HepG2 (cell line): ENCODE results near the gene CBY1. TPM values are rescaled to one million over a fixed set of nuclear protein-coding genes. Genes with fewer than 3 reads are reported as not detected.

Experiments
- ATF1 ChIP-seq: IDR thresholded peaks from 2 replicates; pipeline ENCODE4 v1.6.1; 2016; ENCODE audit warnings: mild to moderate bottlenecking, control low read depth
- BRF2 ChIP-seq: sonication (generic); formaldehyde crosslinking; IDR thresholded peaks from 2 replicates; pipeline ENCODE4 v1.8.1; 2022; ENCODE audit warnings: mild to moderate bottlenecking, missing genetic modification reagents
- CAMTA2 ChIP-seq: sonication (generic); formaldehyde crosslinking; IDR thresholded peaks from 2 replicates; pipeline ENCODE4 v1.4.0; 2020; ENCODE audit warnings: mild to moderate bottlenecking, missing genetic modification reagents, borderline replicate concordance
- ESRRA ChIP-seq: sonication (generic); formaldehyde crosslinking; IDR thresholded peaks from 2 replicates; pipeline ENCODE4 v1.5.1; 2020; ENCODE audit warnings: mild to moderate bottlenecking, low read depth, missing genetic modification reagents
- HCFC1 ChIP-seq: fragments of 150-350 bp; IDR thresholded peaks from 2 replicates; pipeline ENCODE4 v1.6.1; 2014; ENCODE audit warnings: low read depth, low read length
- HDAC1 ChIP-seq: sonication (generic); formaldehyde crosslinking; IDR thresholded peaks from 2 replicates; pipeline ENCODE4 v1.5.1; 2020; ENCODE audit warnings: mild to moderate bottlenecking, missing genetic modification reagents
- HOXA5 ChIP-seq: sonication (generic); formaldehyde crosslinking; IDR thresholded peaks from 2 replicates; pipeline ENCODE4 v1.4.0; 2020; ENCODE audit warnings: missing genetic modification reagents
- MEF2D ChIP-seq: sonication (generic); formaldehyde crosslinking; IDR thresholded peaks from 2 replicates; pipeline ENCODE4 v1.5.1; 2020; ENCODE audit warnings: mild to moderate bottlenecking, missing genetic modification reagents
- MIER2 ChIP-seq: IDR thresholded peaks from 2 replicates; pipeline ENCODE4 v1.6.1; 2016; ENCODE audit warnings: missing biosample characterization, missing genetic modification reagents
- NONO ChIP-seq, 2 experiments: fragments of 450-650 bp in 1 of 2; sonication (generic) in 1 of 2; formaldehyde crosslinking in 1 of 2; IDR thresholded peaks in 1 of 2; conservative IDR thresholded peaks in 1 of 2; 2 replicates each; pipeline versions ENCODE4 v1.6.1 to v1.8.0; 2017 to 2022; ENCODE audit warnings: mild to moderate bottlenecking in 1 of 2, missing genetic modification reagents in 1 of 2, moderate library complexity in 1 of 2
- RBM22 ChIP-seq: fragments of 200-400 bp; formaldehyde crosslinking; optimal IDR thresholded peaks from 2 replicates; pipeline ENCODE3; 2017; ENCODE audit warnings: mild to moderate bottlenecking, low read length, moderate library complexity
- REPIN1 ChIP-seq: sonication (generic); formaldehyde crosslinking; IDR thresholded peaks from 2 replicates; pipeline ENCODE4 v1.8.0; 2022; ENCODE audit warnings: missing genetic modification reagents, low read depth, mild to moderate bottlenecking, borderline replicate concordance
- SIX4 ChIP-seq: sonication (generic); formaldehyde crosslinking; IDR thresholded peaks from 2 replicates; pipeline ENCODE4 v1.4.0; 2020; ENCODE audit warnings: missing genetic modification reagents
- TCF7L2 ChIP-seq: IDR thresholded peaks from 2 replicates; pipeline ENCODE4 v1.6.1; 2011; ENCODE audit warnings: mild to moderate bottlenecking, low read depth, low read length, moderate library complexity
- TFDP1 ChIP-seq: IDR thresholded peaks from 2 replicates; pipeline ENCODE4 v1.6.1; 2016; ENCODE audit warnings: missing compliant biosample characterization, missing genetic modification reagents, borderline replicate concordance
- TMF1 ChIP-seq: sonication (generic); formaldehyde crosslinking; IDR thresholded peaks from 2 replicates; pipeline ENCODE4 v1.8.1; 2022; ENCODE audit warnings: low read depth, missing genetic modification reagents
- ZGPAT ChIP-seq: IDR thresholded peaks from 2 replicates; pipeline ENCODE4 v1.6.1; 2016; ENCODE audit warnings: mild to moderate bottlenecking
- ZMYM4 ChIP-seq: sonication (generic); formaldehyde crosslinking; IDR thresholded peaks from 2 replicates; pipeline ENCODE4 v1.8.1; 2023; ENCODE audit warnings: mild to moderate bottlenecking, missing genetic modification reagents
- ZNF121 ChIP-seq: sonication (generic); formaldehyde crosslinking; IDR thresholded peaks from 2 replicates; pipeline ENCODE4 v1.5.0; 2020; ENCODE audit warnings: mild to moderate bottlenecking, missing genetic modification reagents
- ZNF230 ChIP-seq: sonication (generic); formaldehyde crosslinking; IDR thresholded peaks from 2 replicates; pipeline ENCODE4 v1.4.0; 2020; ENCODE audit warnings: mild to moderate bottlenecking, missing genetic modification reagents
- ZNF431 ChIP-seq: sonication (generic); formaldehyde crosslinking; IDR thresholded peaks from 2 replicates; pipeline ENCODE4 v1.9.0; 2022; ENCODE audit warnings: missing genetic modification reagents, low read depth, mild to moderate bottlenecking, borderline replicate concordance
- ZNF441 ChIP-seq: sonication (generic); formaldehyde crosslinking; IDR thresholded peaks from 2 replicates; pipeline ENCODE4 v1.7.0; 2021; ENCODE audit warnings: missing genetic modification reagents, borderline replicate concordance
- ZNF557 ChIP-seq: sonication (generic); formaldehyde crosslinking; IDR thresholded peaks from 2 replicates; pipeline ENCODE4 v1.4.0; 2020; ENCODE audit warnings: missing genetic modification reagents
- ZNF574 ChIP-seq: sonication (generic); formaldehyde crosslinking; IDR thresholded peaks from 2 replicates; pipeline ENCODE4 v1.4.0; 2020; ENCODE audit warnings: missing genetic modification reagents
- polyA plus RNA-seq, 8 experiments: library from polyadenylated mRNA; depleted of rRNA in 3 of 8; stranded (reverse) in 7 of 8; unstranded in 1 of 8; fragments of >200 nt; fragmentation: Illumina TruSeq in 4 of 8; extraction: Trizol in 4 of 8; gene quantifications; 2 replicates each; pipeline versions ENCODE4 v1.2.1 to v1.2.3, GENCODE V29; 2011 to 2016; ENCODE audit warnings: low read depth in 4 of 8, missing spikeins in 1 of 8, mixed read lengths in 1 of 8; ENCODE audit not compliant: insufficient read depth in 1 of 8
- total RNA-seq, 5 experiments: library from RNA; depleted of rRNA; stranded (reverse); fragments of >200 nt; fragmentation: Illumina TruSeq; extraction: Trizol; gene quantifications; 2 replicates each; pipeline ENCODE4 v1.2.3, GENCODE V29; 2016; ENCODE audit warnings: low read depth in 1 of 5

CBY1 gene
- total and polyA plus RNA-seq, 2 of the 13 experiments (the other 11 are each of a cell fraction or from before 2014, with no cell fraction given), result 19.7 to 20.3 TPM

GRCh38 chr22:38681582-38682335, 25.3 kb downstream of the CBY1 start, which contains the start of gene TOMM22 (continued):
- TF ChIP-seq NONO (IDR thresholded peaks at IDR 0.05) (no peak), NONO (CRISPR knock-in tag; conservative IDR thresholded peaks at IDR 0.05) (peak; percentile 95), ZNF441 (no peak), TFDP1 (CRISPR knock-in tag) (peak; percentile 50; the same call in 1 of the 2 replicates), HDAC1 (CRISPR knock-in tag) (peak; percentile 100), MEF2D (CRISPR knock-in tag) (peak; percentile 78), RBM22 (no peak), ZNF574 (peak; percentile 100), SIX4 (CRISPR knock-in tag) (peak; percentile 63; the same call in 1 of the 2 replicates), TCF7L2 (no peak), REPIN1 (CRISPR knock-in tag) (peak; percentile 89), BRF2 (CRISPR knock-in tag) (peak; percentile 89; the same call in 1 of the 2 replicates), ZMYM4 (CRISPR knock-in tag) (peak; percentile 95), ATF1 (0 out of 2 replicates have a peak, but pooled peaks have one; percentile 20), MIER2 (CRISPR knock-in tag) (peak; percentile 80), ZNF121 (CRISPR knock-in tag) (peak; percentile 87), ZNF431 (CRISPR knock-in tag) (peak; percentile 87; the same call in 1 of the 2 replicates), ZNF557 (CRISPR knock-in tag) (0 out of 2 replicates have a peak, but pooled peaks have one; percentile 60), ESRRA (CRISPR knock-in tag) (peak; percentile 82), HCFC1 (peak; percentile 76), TMF1 (CRISPR knock-in tag) (peak; percentile 95), ZNF230 (CRISPR knock-in tag) (no peak; the same call in 1 of the 2 replicates), CAMTA2 (CRISPR knock-in tag) (peak; percentile 97; the same call in 1 of the 2 replicates), ZGPAT (CRISPR knock-in tag) (peak; percentile 98), HOXA5 (CRISPR knock-in tag) (peak; percentile 95)
